Large intestine (tissue), 3 donors: ENCODE results near the gene GFPT1. TPM values are rescaled to one million over a fixed set of nuclear protein-coding genes. Genes with fewer than 3 reads are reported as not detected.

ENCODE experiments used
- DNase-seq, 2 donors: peaks; one replicate each; pipeline versions ENCODE4 v3.0.0 to v3.0.0-alpha.2; 2013
- H3K27ac ChIP-seq: one replicate; pipeline ENCODE4 v1.5.1; 2013; ENCODE audit warnings: low read length
- H3K27me3 ChIP-seq: 2 replicates; pipeline ENCODE4 v1.6.1; 2013; ENCODE audit warnings: low read length; ENCODE audit not compliant: control insufficient read depth, insufficient read depth
- H3K36me3 ChIP-seq: 2 replicates; pipeline ENCODE4 v1.6.1; 2013; ENCODE audit warnings: low read length; ENCODE audit not compliant: control insufficient read depth, insufficient read depth
- H3K4me1 ChIP-seq: one replicate; pipeline ENCODE4 v1.6.1; 2013; ENCODE audit warnings: low read length; ENCODE audit not compliant: control insufficient read depth, insufficient read depth
- H3K4me3 ChIP-seq: one replicate; pipeline ENCODE4 v1.5.1; 2013; ENCODE audit warnings: low read length
- H3K9me3 ChIP-seq: one replicate; pipeline ENCODE4 v1.6.1; 2013; ENCODE audit warnings: mild to moderate bottlenecking, low read depth, low read length, moderate library complexity; ENCODE audit not compliant: control insufficient read depth
- WGBS: methylation state at CpG from one replicate; pipeline ENCODE4 v1.1.5; 2013; ENCODE audit warnings: low lambda C conversion rate; ENCODE audit not compliant: insufficient coverage; 5-methylcytosine and 5-hydroxymethylcytosine counted together
- polyA plus RNA-seq: library from polyadenylated mRNA; unstranded; fragments of 120-200 nt; gene quantifications from one replicate; pipeline ENCODE4 v1.2.1, GENCODE V29; 2013

The GFPT1 gene
- polyA plus RNA-seq, 1 donor: 46.4 TPM

- Histone ChIP-seq H3K27ac (no peak overlapping the region), H3K4me1 (no peaks in the 10 kb centered on the region), H3K36me3 (no peaks in the 10 kb centered on the region), H3K4me3 (no peak overlapping the region), H3K9me3 (no peaks in the 10 kb centered on the region), H3K27me3 (no peaks in the 10 kb centered on the region)
- WGBS: 68% methylated on average over 4 of the region's 5 CpGs
- no peak for DNase-seq
Measured at GRCh38 chr2:69278366-69278765, 108.7 kb downstream of the GFPT1 start.

DNA sequence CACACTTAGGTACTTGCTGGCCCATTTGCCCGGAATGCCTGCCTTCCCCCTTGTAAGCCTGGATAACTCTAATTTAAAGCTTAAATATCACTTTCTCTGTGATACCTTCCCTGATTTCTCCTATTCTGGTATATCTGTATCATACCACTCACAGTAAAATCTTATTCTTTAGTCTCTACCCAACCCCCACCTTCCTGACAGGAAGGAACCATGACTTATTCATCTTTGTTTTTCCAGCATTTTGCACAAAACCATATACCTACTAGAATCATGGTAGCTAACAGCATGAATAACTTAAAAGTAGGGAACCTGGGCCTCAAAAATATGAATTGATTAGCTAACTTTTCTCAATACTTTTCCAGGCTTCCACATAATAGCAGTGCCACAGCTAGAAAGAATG lies 111.5 kb downstream of the GFPT1 start:
- WGBS: no CpG with 5 or more reads among the region's 1 CpG
- H3K9me3 ChIP-seq: no peaks in the 10 kb centered on the region
- DNase-seq: no peak

GRCh38 chr2:69272803-69273471 lies 114.1 kb downstream of the GFPT1 start:
- Histone ChIP-seq H3K4me1 (no peaks in the 10 kb centered on the region), H3K27ac (no peak overlapping the region), H3K36me3 (no peaks in the 10 kb centered on the region), H3K27me3 (peaks cover 2% of the 10 kb centered on the region), H3K9me3 (no peaks in the 10 kb centered on the region), H3K4me3 (no peak overlapping the region)
- no CpG with 5 or more reads among the region's 9 CpGs for WGBS
- DNase-seq: no peak

More for the DNA sequence above, 111.5 kb downstream of the GFPT1 start:
- Histone ChIP-seq H3K27ac (no peak overlapping the region), H3K27me3 (peaks cover 2% of the 10 kb centered on the region), H3K4me3 (no peak overlapping the region), H3K36me3 (no peaks in the 10 kb centered on the region), H3K4me1 (no peaks in the 10 kb centered on the region)

DNA sequence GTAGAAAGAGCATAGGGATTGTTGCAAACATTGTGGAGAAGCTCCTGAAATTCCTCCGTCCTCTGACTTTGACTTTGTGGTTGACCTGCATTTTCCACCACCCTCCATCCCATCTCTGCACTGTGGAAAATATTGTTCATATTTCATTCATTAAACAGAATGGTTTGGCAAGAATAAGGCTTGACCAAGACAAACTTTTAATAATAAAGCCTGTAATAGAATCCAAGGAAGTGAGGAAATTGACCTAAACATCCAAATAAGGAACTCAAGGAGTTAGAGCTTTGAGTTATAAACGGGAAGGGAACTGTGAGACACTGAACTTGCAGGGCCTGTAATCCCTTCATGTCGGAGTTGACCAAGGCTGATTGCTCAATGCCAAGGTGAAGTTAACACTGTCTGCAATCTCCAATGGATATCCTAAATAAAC lies 115.2 kb downstream of the GFPT1 start:
- no CpG with 5 or more reads among the region's 3 CpGs for WGBS
- H3K36me3 ChIP-seq: no peaks in the 10 kb centered on the region
- DNase-seq: no peak
- H3K9me3 ChIP-seq: no peaks in the 10 kb centered on the region
- H3K27ac ChIP-seq: no peak overlapping the region
- H3K4me1 ChIP-seq: no peaks in the 10 kb centered on the region
- peaks cover 2% of the 10 kb centered on the region for H3K27me3 ChIP-seq
- H3K4me3 ChIP-seq: no peak overlapping the region

Other genes with a start within 250 kb of the GFPT1 start
- gene NFU1, start 50.2 kb upstream of the GFPT1 start, polyA plus RNA-seq: 52.9 TPM